Thyroid gland (tissue), 4 donors: Measurements from ENCODE around the gene TMEM14A. TPM values are rescaled to one million over a fixed set of nuclear protein-coding genes. Genes with fewer than 3 reads are reported as not detected.

Source experiments
- DNase-seq, 2 donors: peaks; one replicate each; pipeline ENCODE4 v3.0.0-alpha.2; 2019
- H3K27ac ChIP-seq, 3 donors: fragments of 200-600 bp; sonication (generic); 1 replicate in 2 of 3; 2 replicates in 1 of 3; pipeline ENCODE4 v1.5.1; 2016 to 2019; ENCODE audit warnings: mild to moderate bottlenecking in 1 of 3, moderate library complexity in 1 of 3
- H3K27me3 ChIP-seq: fragments of 200-600 bp; sonication (generic); one replicate; pipeline ENCODE4 v1.5.1; 2019
- H3K36me3 ChIP-seq, 2 donors: fragments of 200-600 bp; sonication (generic); one replicate each; pipeline ENCODE4 v1.5.1; 2016 to 2019
- H3K4me1 ChIP-seq, 2 donors: fragments of 200-600 bp; sonication (generic); one replicate each; pipeline ENCODE4 v1.5.1; 2017 to 2019
- H3K4me3 ChIP-seq, 3 donors: fragments of 200-600 bp; sonication (generic); replicated peaks in 1 of 3; 1 replicate in 2 of 3; 2 replicates in 1 of 3; pipeline ENCODE4 v1.5.1; 2016; ENCODE audit warnings: mild to moderate bottlenecking in 1 of 3
- H3K9me3 ChIP-seq: fragments of 200-600 bp; sonication (generic); one replicate; pipeline ENCODE4 v1.5.1; 2017
- CTCF ChIP-seq, 6 experiments: fragments of 200-600 bp in 3 of 6; fragments of 450-650 bp in 3 of 6; sonication (generic) in 3 of 6; IDR thresholded peaks; one replicate each; pipeline ENCODE4 v1.5.1; 2016 to 2019; ENCODE audit warnings: antibody characterized with exemption in 6 of 6, mild to moderate bottlenecking in 2 of 6, inconsistent platforms in 1 of 6, moderate library complexity in 1 of 6
- POLR2A ChIP-seq, 2 donors: fragments of 450-650 bp; IDR thresholded peaks; one replicate each; pipeline ENCODE4 v1.6.1; 2017; ENCODE audit warnings: antibody characterized with exemption in 2 of 2, mild to moderate bottlenecking in 2 of 2, moderate library complexity in 1 of 2
- WGBS, 2 donors: methylation state at CpG; one replicate each; pipeline ENCODE4 v1.1.5; 2017; 5-methylcytosine and 5-hydroxymethylcytosine counted together
- intact Hi-C: fragments of 100-400 bp; cut with DNase I; formaldehyde crosslinking; loops from one replicate; pipeline ENCODE4 v1.15.1; 2023
- small RNA-seq: library from RNA; depleted of rRNA; stranded (forward); fragments of <200 nt; gene quantifications from one replicate; pipeline ENCODE3, GENCODE V24; 2016
- total RNA-seq, 4 donors: library from RNA; depleted of rRNA; stranded (reverse); fragments of >200 nt; gene quantifications; one replicate each; pipeline ENCODE4 v1.2.3, GENCODE V29; 2016

The TMEM14A gene
- total RNA-seq, 4 donors from 2014 or later: 15.3 to 43.0 (median 27.1) TPM

- DNase-seq: no peak
- H3K27ac ChIP-seq: no peak overlapping the region
- 94 to 97% methylated on average over 6 of the region's 6 CpGs for WGBS, 2 donors
- no peak for TF ChIP-seq POLR2A (IDR thresholded peaks at IDR 0.05)
- no peak for TF ChIP-seq CTCF (IDR thresholded peaks at IDR 0.05)
- H3K4me1 ChIP-seq: no peaks in the 10 kb centered on the region
- no peaks in the 10 kb centered on the region for H3K36me3 ChIP-seq
- H3K9me3 ChIP-seq: no peaks in the 10 kb centered on the region
- H3K4me3 ChIP-seq: no peak overlapping the region
- no peaks in the 10 kb centered on the region for H3K27me3 ChIP-seq
- intact Hi-C loops: no loop called here
Observed at GRCh38 chr6:52735071-52735470, 64.2 kb downstream of the TMEM14A start.

DNA sequence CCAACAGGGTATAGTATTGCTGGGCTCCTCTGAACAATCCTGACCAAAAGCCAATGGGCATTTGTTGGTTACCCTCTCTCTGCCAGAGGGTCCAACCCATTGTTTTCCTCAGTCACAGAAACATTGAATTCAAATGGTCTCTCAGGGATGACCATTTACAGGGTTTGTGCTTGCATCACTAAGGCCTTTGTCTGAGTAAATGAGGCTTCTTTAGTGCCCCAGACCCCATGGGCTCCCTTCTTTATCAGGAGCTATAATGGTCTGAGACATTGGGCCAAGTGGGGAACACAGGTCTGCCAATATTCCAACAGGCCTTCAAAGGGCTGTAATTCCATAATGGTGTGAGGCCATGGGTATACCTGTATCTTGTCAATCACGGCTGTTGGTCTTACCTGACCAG, 65.2 kb downstream of the TMEM14A start:
- no peaks in the 10 kb centered on the region for H3K9me3 ChIP-seq
- no peak for TF ChIP-seq POLR2A (IDR thresholded peaks at IDR 0.05)
- no peak for TF ChIP-seq CTCF (IDR thresholded peaks at IDR 0.05)
- H3K36me3 ChIP-seq: no peaks in the 10 kb centered on the region
- no peak overlapping the region for H3K4me3 ChIP-seq
- no peak for DNase-seq
- WGBS, 2 donors: 80 to 85% methylated on average over 1 of the region's 1 CpG
- no peak overlapping the region for H3K27ac ChIP-seq
- intact Hi-C loops: no loop called here
- no peaks in the 10 kb centered on the region for H3K4me1 ChIP-seq
- H3K27me3 ChIP-seq: no peaks in the 10 kb centered on the region

Small RNA genes lying within 50 kb of the gene (small RNA-seq; reads per million reads assigned to genes)
- not detected for gene AL109918.2

Other genes with a start within 250 kb of the TMEM14A start
- 10 to 100 TPM; 16.5 to 21.8 (median 19.7) TPM for gene TRAM2, start 94.1 kb upstream of the TMEM14A start, total RNA-seq
- under 1 TPM in 1 of 4 donors, not detected in 3; 0.27 TPM for gene GSTA2, start 92.4 kb downstream of the TMEM14A start, total RNA-seq
- 1 to 10 TPM in 1 of 4 donors, not detected in 3; 1.9 TPM for gene GSTA1, start 132.7 kb downstream of the TMEM14A start, total RNA-seq
- not detected for gene GSTA5, start 169.7 kb downstream of the TMEM14A start, total RNA-seq
- gene GSTA3, start 238.6 kb downstream of the TMEM14A start, total RNA-seq: not detected